Transverse colon (tissue), 4 donors: ENCODE measurements around the gene EARS2. TPM values are rescaled to one million over a fixed set of nuclear protein-coding genes. Genes with fewer than 3 reads are reported as not detected.

ENCODE experiments used
- DNase-seq: peaks from one replicate; pipeline ENCODE4 v3.0.0-alpha.2; 2019
- H3K27ac ChIP-seq, 4 donors: fragments of 200-600 bp; sonication (generic); 2 replicates each; pipeline ENCODE4 v1.5.1; 2016 to 2018; ENCODE audit warnings: inconsistent platforms in 4 of 4
- H3K27me3 ChIP-seq: fragments of 200-600 bp; sonication (generic); 2 replicates; pipeline ENCODE4 v1.5.1; 2017; ENCODE audit warnings: inconsistent platforms
- H3K36me3 ChIP-seq, 4 donors: fragments of 200-600 bp; sonication (generic); 2 replicates each; pipeline ENCODE4 v1.5.1; 2017 to 2019; ENCODE audit warnings: inconsistent platforms in 4 of 4
- H3K4me1 ChIP-seq, 4 donors: fragments of 200-600 bp; sonication (generic); 2 replicates each; pipeline ENCODE4 v1.5.1; 2017 to 2020; ENCODE audit warnings: inconsistent platforms in 4 of 4
- H3K4me3 ChIP-seq, 4 donors: fragments of 200-600 bp; sonication (generic); 1 replicate in 1 of 4; 2 replicates in 3 of 4; pipeline versions ENCODE4 v1.5.1 to v1.6.1; 2017 to 2019; ENCODE audit warnings: inconsistent platforms in 4 of 4
- H3K9me3 ChIP-seq, 2 donors: fragments of 200-600 bp; sonication (generic); 2 replicates each; pipeline ENCODE4 v1.5.1; 2017 to 2019; ENCODE audit warnings: inconsistent platforms in 2 of 2
- CTCF ChIP-seq, 5 experiments: fragments of 200-600 bp in 3 of 5; fragments of 450-650 bp in 2 of 5; sonication (generic) in 3 of 5; IDR thresholded peaks; 1 replicate in 2 of 5; 2 replicates in 3 of 5; pipeline ENCODE4 v1.5.1; 2016 to 2017; ENCODE audit warnings: antibody characterized with exemption in 5 of 5, inconsistent platforms in 3 of 5, mild to moderate bottlenecking in 2 of 5, moderate library complexity in 1 of 5
- EP300 ChIP-seq: sonication (generic); formaldehyde crosslinking; IDR thresholded peaks from one replicate; pipeline ENCODE4 v1.6.1; 2017; ENCODE audit warnings: antibody characterized with exemption, low read depth
- POLR2A ChIP-seq: fragments of 450-650 bp; IDR thresholded peaks from one replicate; pipeline ENCODE4 v1.6.1; 2016; ENCODE audit warnings: antibody characterized with exemption, mild to moderate bottlenecking, moderate library complexity
- POLR2AphosphoS5 ChIP-seq, 3 donors: sonication (generic); formaldehyde crosslinking; IDR thresholded peaks; one replicate each; pipeline ENCODE4 v1.6.1; 2016; ENCODE audit warnings: antibody characterized with exemption in 3 of 3
- WGBS, 2 donors: methylation state at CpG; one replicate each; pipeline ENCODE4 v1.1.5; 2018; ENCODE audit warnings: low coverage in 1 of 2; 5-methylcytosine and 5-hydroxymethylcytosine counted together
- in situ Hi-C, 4 donors: fragments of 200-750 bp; cut with MboI; loops; one replicate each; pipeline versions ENCODE4 v1.15.0 to v1.15.1; 2017; ENCODE audit warnings: low sequenced_read_pairs in 3 of 4, low pct_ligation_motif_present in 1 of 4, low pct_unique_long_range_greater_than_20kb in 1 of 4
- intact Hi-C: fragments of 100-400 bp; cut with DNase I; formaldehyde crosslinking; loops from one replicate; pipeline ENCODE4 v1.15.1; 2023; ENCODE audit warnings: low total_unique reads
- total RNA-seq, 4 donors: library from RNA; depleted of rRNA; stranded (reverse); fragments of >200 nt; gene quantifications; one replicate each; pipeline ENCODE4 v1.1.0, GENCODE V29; 2016

EARS2 gene
- total RNA-seq, 4 donors from 2014 or later = 9.4 to 88.2 (median 14.3) TPM

DNA sequence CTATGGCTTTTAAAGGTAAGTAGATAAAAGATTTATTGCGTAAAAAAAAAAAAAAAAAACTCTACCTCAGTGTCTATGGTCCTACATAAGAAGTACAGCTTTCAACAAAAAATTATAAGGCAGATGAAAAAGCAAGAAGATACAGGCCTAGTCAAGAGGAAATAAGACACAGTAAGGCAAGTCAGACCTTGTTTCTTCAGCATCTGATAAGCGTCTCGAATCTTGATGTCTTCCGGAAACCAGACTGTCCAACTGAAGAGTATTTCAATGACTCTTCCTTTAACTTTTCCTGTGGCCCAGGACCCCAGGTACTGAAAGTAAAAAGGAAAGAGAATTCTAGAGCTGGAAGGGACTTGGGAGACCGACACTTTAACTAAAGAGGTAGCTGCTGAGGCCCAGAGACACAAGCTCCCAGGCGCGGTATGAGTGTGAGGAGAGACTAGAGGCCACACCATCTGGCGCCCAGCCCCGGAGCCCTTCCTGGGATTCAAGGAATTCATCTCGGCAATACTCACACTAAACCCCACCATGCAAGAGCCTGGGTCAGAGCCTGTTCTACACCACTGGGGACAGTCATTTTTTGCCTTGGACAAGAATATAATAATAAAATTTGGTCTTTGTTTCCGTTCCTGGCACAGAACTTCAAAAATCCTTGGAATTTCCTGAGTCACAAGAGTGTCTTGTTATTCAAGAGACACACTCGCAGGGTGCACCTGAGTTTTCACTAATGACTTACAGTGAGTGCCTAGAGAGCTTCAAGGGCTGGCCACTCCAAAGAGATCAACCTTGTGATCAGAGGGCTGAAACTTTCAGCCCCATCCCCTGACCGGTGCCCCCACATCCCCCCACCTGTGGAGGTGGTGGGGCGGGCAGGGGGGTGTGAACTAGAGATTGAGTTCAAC lies 65.4 kb downstream of the EARS2 start:
- 89% methylated on average over 10 to 14 of the region's 14 CpGs for WGBS, 2 donors
- H3K4me1 ChIP-seq = peaks cover 0 to 4% (median 0%) of the 10 kb centered on the region in 4 donors
- H3K4me3 ChIP-seq = no peak overlapping the region
- H3K27ac ChIP-seq = no peak overlapping the region
- peaks cover 0 to 58% (median 28%) of the 10 kb centered on the region in 4 donors for H3K36me3 ChIP-seq
- H3K27me3 ChIP-seq = no peaks in the 10 kb centered on the region
- TF ChIP-seq CTCF (IDR thresholded peaks at IDR 0.05) (no peak), POLR2A (no peak), EP300 (no peak), POLR2AphosphoS5 (IDR thresholded peaks at IDR 0.05) (no peak)
- in situ Hi-C loops (no loop called here), intact Hi-C loops (no loop called here)
- no peaks in the 10 kb centered on the region for H3K9me3 ChIP-seq
- no peak for DNase-seq

GRCh38 chr16:23486480-23486879 lies 70.7 kb downstream of the EARS2 start:
- H3K27ac ChIP-seq = no peak overlapping the region
- intact Hi-C loops (no loop called here), in situ Hi-C loops (no loop called here)
- DNase-seq = no peak
- H3K9me3 ChIP-seq = no peaks in the 10 kb centered on the region
- no peaks in the 10 kb centered on the region for H3K27me3 ChIP-seq
- TF ChIP-seq EP300 = no peak
- no peak for TF ChIP-seq CTCF (IDR thresholded peaks at IDR 0.05)
- no peak for TF ChIP-seq POLR2A
- TF ChIP-seq POLR2AphosphoS5 (IDR thresholded peaks at IDR 0.05) = no peak
- H3K4me3 ChIP-seq = no peak overlapping the region
- peaks cover 0 to 73% (median 27%) of the 10 kb centered on the region in 4 donors for H3K36me3 ChIP-seq
- WGBS, 2 donors = 85 to 93% methylated on average over 2 to 5 of the region's 5 CpGs
- peaks cover 0 to 5% (median 0%) of the 10 kb centered on the region in 4 donors for H3K4me1 ChIP-seq

GRCh38 chr16:23485841-23486240 lies 71.3 kb downstream of the EARS2 start:
- 99% methylated on average over 8 of the region's 8 CpGs; no CpG with 5 or more reads in 1 of the 2 donors for WGBS, 2 donors
- no peak overlapping the region for H3K4me3 ChIP-seq
- no peak overlapping the region for H3K27ac ChIP-seq

More at GRCh38 chr16:23485841-23486240, 71.3 kb downstream of the EARS2 start:
- H3K4me1 ChIP-seq = peaks cover 0 to 5% (median 0%) of the 10 kb centered on the region in 4 donors
- H3K27me3 ChIP-seq = no peaks in the 10 kb centered on the region
- in situ Hi-C loops = no loop called here
- H3K9me3 ChIP-seq = no peaks in the 10 kb centered on the region
- DNase-seq = no peak
- intact Hi-C loops = no loop called here
- peaks cover 0 to 77% (median 29%) of the 10 kb centered on the region in 4 donors for H3K36me3 ChIP-seq
- TF ChIP-seq POLR2AphosphoS5 (IDR thresholded peaks at IDR 0.05) (no peak), POLR2A (no peak), EP300 (no peak), CTCF (IDR thresholded peaks at IDR 0.05) (no peak)
